ENCODE measurements around the gene SRGAP2C. TPM values are rescaled to one million over a fixed set of nuclear protein-coding genes. Genes with fewer than 3 reads are reported as not detected.
"Not testable (repeated sequence)": the region's sequence is repeated elsewhere in the genome, so short reads cannot be mapped to it uniquely, and the experiment has no call there.

The SRGAP2C gene
- total and polyA plus RNA-seq, 2 donors (not counting 3 experiments of a cell fraction or from before 2014, with no cell fraction given): 5.6 to 56.4 TPM

DNA sequence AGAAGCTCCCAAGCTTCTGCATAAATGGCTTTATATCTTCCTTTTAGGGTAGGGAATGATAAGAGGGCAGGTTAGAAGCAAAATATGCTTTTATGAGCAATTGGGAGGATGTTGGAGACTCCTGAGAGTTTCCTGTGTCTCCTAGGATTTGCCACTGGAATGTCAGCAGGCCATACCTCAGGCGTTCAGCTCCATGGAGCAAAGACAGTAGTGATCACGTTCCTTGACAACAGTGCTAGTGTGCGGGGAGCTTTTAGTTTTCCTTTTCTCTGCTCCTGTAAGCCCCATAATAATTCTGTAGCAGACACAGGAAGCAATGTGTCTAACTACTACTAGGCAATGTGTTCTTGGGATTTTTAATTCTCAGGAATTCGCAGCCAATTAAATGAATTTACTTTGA, 113.8 kb downstream of the SRGAP2C start:
- H3K9ac ChIP-seq (replicated peaks; ENCODE audit: extremely low read depth, insufficient read depth, low read length); CTCF ChIA-PET; H3K4me1 ChIP-seq (ENCODE audit: control insufficient read depth, extremely low read depth, insufficient read depth, low read length); H3K4me2 ChIP-seq (ENCODE audit: insufficient read depth, low read length); H3K4me3 ChIP-seq (replicated peaks in 1 of 3; ENCODE audit: insufficient read depth in 1 of 3, low read depth in 1 of 3, low read length in 3 of 3); H3K79me2 ChIP-seq (ENCODE audit: control insufficient read depth, insufficient read depth, low read length); POLR2A ChIA-PET; H3K27me3 ChIP-seq (ENCODE audit: control insufficient read depth in 2 of 2, insufficient read depth in 2 of 2, low read length in 2 of 2); FAIRE-seq; BruUV-seq (replicated peaks); H4K20me1 ChIP-seq (replicated peaks; ENCODE audit: control insufficient read depth, extremely low read depth, insufficient read depth, low read length); H2AFZ ChIP-seq (ENCODE audit: low read depth, low read length); H3K9me1 ChIP-seq (replicated peaks; ENCODE audit: control insufficient read depth, extremely low read depth, insufficient read depth, low read length); H3K27ac ChIP-seq (ENCODE audit: insufficient read depth, low read depth, low read length); dilution Hi-C loops (cut with MboI; ENCODE audit: extremely low pct_ligation_motif_present, low sequenced_read_pairs); intact Hi-C loops (cut with micrococcal nuclease); DNase-seq (ENCODE audit: low read depth, low spot score); H3K9me3 ChIP-seq (replicated peaks; ENCODE audit: control insufficient read depth, insufficient read depth, low read length); H3K36me3 ChIP-seq (ENCODE audit: control insufficient read depth in 2 of 2, extremely low read depth in 1 of 2, insufficient read depth in 2 of 2, low read length in 2 of 2): not testable (repeated sequence)

DNA sequence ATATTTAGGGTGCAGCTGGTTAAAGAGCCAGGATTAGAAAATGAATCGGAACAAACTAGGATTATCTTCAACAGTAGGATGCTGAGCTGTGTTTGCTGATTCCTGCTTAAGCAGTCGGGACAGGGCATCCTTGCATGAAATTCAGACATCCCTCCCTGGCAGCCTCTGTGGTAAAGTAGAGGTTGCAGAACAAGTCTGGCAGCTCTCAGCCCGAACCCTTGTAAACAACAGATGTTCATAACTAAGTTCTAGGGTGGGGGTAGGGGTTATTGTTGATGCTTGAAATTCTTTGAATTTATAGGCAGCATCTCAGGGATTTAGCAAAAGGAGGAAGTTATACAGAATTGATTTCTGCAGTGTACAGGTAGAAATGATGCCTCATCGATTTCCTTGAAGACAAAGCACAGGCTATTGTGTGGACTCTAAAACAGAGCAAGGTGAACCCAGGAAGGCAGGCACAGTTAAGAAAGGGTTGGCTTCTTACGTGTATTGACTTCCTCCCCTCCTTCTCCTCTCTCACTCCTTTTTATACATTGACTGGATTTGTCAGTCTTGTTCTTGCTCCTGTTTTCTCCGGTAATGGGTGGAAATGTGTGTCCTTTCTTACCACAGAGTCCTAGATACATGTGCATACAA, 114.9 kb downstream of the SRGAP2C start:
- H3K36me3 ChIP-seq (ENCODE audit: control insufficient read depth in 2 of 2, extremely low read depth in 1 of 2, insufficient read depth in 2 of 2, low read length in 2 of 2); CTCF ChIA-PET; intact Hi-C loops (cut with micrococcal nuclease); H2AFZ ChIP-seq (ENCODE audit: low read depth, low read length); H4K20me1 ChIP-seq (replicated peaks; ENCODE audit: control insufficient read depth, extremely low read depth, insufficient read depth, low read length); H3K9me1 ChIP-seq (replicated peaks; ENCODE audit: control insufficient read depth, extremely low read depth, insufficient read depth, low read length); dilution Hi-C loops (cut with MboI; ENCODE audit: extremely low pct_ligation_motif_present, low sequenced_read_pairs); H3K9ac ChIP-seq (replicated peaks; ENCODE audit: extremely low read depth, insufficient read depth, low read length); H3K27ac ChIP-seq (ENCODE audit: insufficient read depth, low read depth, low read length); BruUV-seq (replicated peaks); DNase-seq (ENCODE audit: low read depth, low spot score); H3K27me3 ChIP-seq (ENCODE audit: control insufficient read depth in 2 of 2, insufficient read depth in 2 of 2, low read length in 2 of 2); H3K4me1 ChIP-seq (ENCODE audit: control insufficient read depth, extremely low read depth, insufficient read depth, low read length); POLR2A ChIA-PET; H3K79me2 ChIP-seq (ENCODE audit: control insufficient read depth, insufficient read depth, low read length); H3K4me3 ChIP-seq (replicated peaks in 1 of 3; ENCODE audit: insufficient read depth in 1 of 3, low read depth in 1 of 3, low read length in 3 of 3); H3K9me3 ChIP-seq (replicated peaks; ENCODE audit: control insufficient read depth, insufficient read depth, low read length); FAIRE-seq; H3K4me2 ChIP-seq (ENCODE audit: insufficient read depth, low read length): not testable (repeated sequence)

GRCh38 chr1:121301876-121302275, 117.1 kb downstream of the SRGAP2C start:
- H3K9me3 ChIP-seq (replicated peaks; ENCODE audit: control insufficient read depth, insufficient read depth, low read length); H3K27ac ChIP-seq (ENCODE audit: insufficient read depth, low read depth, low read length); H3K4me2 ChIP-seq (ENCODE audit: insufficient read depth, low read length); H3K27me3 ChIP-seq (ENCODE audit: control insufficient read depth in 2 of 2, insufficient read depth in 2 of 2, low read length in 2 of 2); CTCF ChIA-PET; dilution Hi-C loops (cut with MboI; ENCODE audit: extremely low pct_ligation_motif_present, low sequenced_read_pairs); POLR2A ChIA-PET; H2AFZ ChIP-seq (ENCODE audit: low read depth, low read length); H3K9me1 ChIP-seq (replicated peaks; ENCODE audit: control insufficient read depth, extremely low read depth, insufficient read depth, low read length); intact Hi-C loops (cut with micrococcal nuclease); H3K36me3 ChIP-seq (ENCODE audit: control insufficient read depth in 2 of 2, extremely low read depth in 1 of 2, insufficient read depth in 2 of 2, low read length in 2 of 2); H3K4me1 ChIP-seq (ENCODE audit: control insufficient read depth, extremely low read depth, insufficient read depth, low read length); H3K9ac ChIP-seq (replicated peaks; ENCODE audit: extremely low read depth, insufficient read depth, low read length); H4K20me1 ChIP-seq (replicated peaks; ENCODE audit: control insufficient read depth, extremely low read depth, insufficient read depth, low read length); H3K4me3 ChIP-seq (replicated peaks in 1 of 3; ENCODE audit: insufficient read depth in 1 of 3, low read depth in 1 of 3, low read length in 3 of 3); DNase-seq (ENCODE audit: low read depth, low spot score); H3K79me2 ChIP-seq (ENCODE audit: control insufficient read depth, insufficient read depth, low read length); BruUV-seq (replicated peaks); FAIRE-seq: not testable (repeated sequence)

DNA sequence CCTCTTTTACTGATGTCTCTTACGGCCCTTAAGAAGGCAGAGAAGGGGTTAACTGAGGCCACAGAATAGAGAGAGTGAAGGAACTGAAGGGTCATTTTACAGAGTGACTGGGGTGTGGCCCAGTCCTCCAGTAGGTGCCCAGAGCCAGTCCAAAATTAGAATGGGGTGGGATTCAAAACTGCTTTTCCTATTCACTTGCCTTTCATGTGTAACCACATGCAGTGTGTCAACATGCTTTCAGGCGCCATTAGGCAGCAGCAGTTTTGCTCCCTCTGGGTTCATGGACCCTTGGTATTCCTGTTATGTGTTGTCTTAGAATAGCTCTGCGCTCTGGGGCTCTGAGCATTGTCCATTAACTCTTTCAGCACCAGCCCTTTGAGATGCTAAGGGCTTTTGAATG, 123.0 kb downstream of the SRGAP2C start:
- H3K27ac ChIP-seq (ENCODE audit: insufficient read depth, low read depth, low read length); DNase-seq (ENCODE audit: low read depth, low spot score); CTCF ChIA-PET: not testable (repeated sequence)

More for the DNA sequence above, 123.0 kb downstream of the SRGAP2C start:
- H3K9me3 ChIP-seq (replicated peaks; ENCODE audit: control insufficient read depth, insufficient read depth, low read length); dilution Hi-C loops (cut with MboI; ENCODE audit: extremely low pct_ligation_motif_present, low sequenced_read_pairs); H3K4me3 ChIP-seq (replicated peaks in 1 of 3; ENCODE audit: insufficient read depth in 1 of 3, low read depth in 1 of 3, low read length in 3 of 3); POLR2A ChIA-PET; H3K27me3 ChIP-seq (ENCODE audit: control insufficient read depth in 2 of 2, insufficient read depth in 2 of 2, low read length in 2 of 2); intact Hi-C loops (cut with micrococcal nuclease); H3K4me1 ChIP-seq (ENCODE audit: control insufficient read depth, extremely low read depth, insufficient read depth, low read length); FAIRE-seq; H3K4me2 ChIP-seq (ENCODE audit: insufficient read depth, low read length); H2AFZ ChIP-seq (ENCODE audit: low read depth, low read length); H3K36me3 ChIP-seq (ENCODE audit: control insufficient read depth in 2 of 2, extremely low read depth in 1 of 2, insufficient read depth in 2 of 2, low read length in 2 of 2); H3K9me1 ChIP-seq (replicated peaks; ENCODE audit: control insufficient read depth, extremely low read depth, insufficient read depth, low read length); BruUV-seq (replicated peaks); H3K9ac ChIP-seq (replicated peaks; ENCODE audit: extremely low read depth, insufficient read depth, low read length); H4K20me1 ChIP-seq (replicated peaks; ENCODE audit: control insufficient read depth, extremely low read depth, insufficient read depth, low read length); H3K79me2 ChIP-seq (ENCODE audit: control insufficient read depth, insufficient read depth, low read length): not testable (repeated sequence)
